B cell (primary cell): ENCODE measurements around the gene SLC6A12. TPM values are rescaled to one million over a fixed set of nuclear protein-coding genes. Genes with fewer than 3 reads are reported as not detected.

ENCODE experiments used
- ATAC-seq: fragments of 200-7000 bp; cut with Tn5 transposase; one replicate; pipeline ENCODE4 v1.10.0; 2021; ENCODE audit warnings: low read depth, mild to moderate bottlenecking, moderate number of reproducible peaks, moderate library complexity
- CTCF ChIA-PET: fragments of 350-600 bp; sonication (Branson Sonifier 250); formaldehyde crosslinking; loops from one replicate; lab custom pipeline; 2021; ENCODE audit warnings: antibody characterized with exemption, inconsistent platforms; lab: Charles Lee
- POLR2A ChIA-PET: fragments of 350-600 bp; sonication (Branson Sonifier 250); formaldehyde crosslinking; loops from one replicate; lab custom pipeline; 2021; ENCODE audit warnings: antibody characterized with exemption; lab: Charles Lee
- DNase-seq: peaks from one replicate; pipeline ENCODE4 v3.0.0; 2013
- H2AFZ ChIP-seq: 2 replicates; pipeline ENCODE4 v1.6.1; 2012; ENCODE audit warnings: mild to moderate bottlenecking, low read depth, low read length; ENCODE audit not compliant: insufficient read depth, poor library complexity, severe bottlenecking
- H3K27ac ChIP-seq, 2 donors: 1 replicate in 1 of 2; 2 replicates in 1 of 2; pipeline ENCODE4 v1.5.1; 2012 to 2013; ENCODE audit warnings: low read length in 2 of 2, mild to moderate bottlenecking in 2 of 2, moderate library complexity in 1 of 2
- H3K27me3 ChIP-seq, 4 experiments: fragments of 200-600 bp in 1 of 4; sonication (generic) in 1 of 4; replicated peaks in 1 of 4; 1 replicate in 2 of 4; 2 replicates in 2 of 4; pipeline versions ENCODE4 v1.6.1 to v1.7.0; 2013 to 2016; ENCODE audit warnings: low read length in 3 of 4, mild to moderate bottlenecking in 2 of 4, mixed read lengths in 1 of 4, moderate library complexity in 1 of 4; ENCODE audit not compliant: insufficient read depth in 4 of 4, control insufficient read depth in 3 of 4; ENCODE audit errors: control extremely low read depth in 1 of 4
- H3K36me3 ChIP-seq, 2 experiments: replicated peaks in 1 of 2; 1 replicate in 1 of 2; 2 replicates in 1 of 2; pipeline versions ENCODE4 v1.6.1 to v1.7.1; 2013; ENCODE audit warnings: low read length in 1 of 2; ENCODE audit not compliant: insufficient read depth in 2 of 2, control insufficient read depth in 1 of 2; ENCODE audit errors: control extremely low read depth in 1 of 2, extremely low read depth in 1 of 2
- H3K4me1 ChIP-seq, 2 donors: fragments of 200-600 bp in 1 of 2; sonication (generic) in 1 of 2; 1 replicate in 1 of 2; 2 replicates in 1 of 2; pipeline versions ENCODE4 v1.5.1 to v1.6.1; 2013 to 2017; ENCODE audit warnings: low read length in 2 of 2; ENCODE audit not compliant: control insufficient read depth in 2 of 2, insufficient read depth in 2 of 2
- H3K4me2 ChIP-seq: replicated peaks from 2 replicates; pipeline ENCODE3; 2012; ENCODE audit warnings: mild to moderate bottlenecking, low read depth, low read length; ENCODE audit not compliant: poor library complexity, severe bottlenecking
- H3K4me3 ChIP-seq, 5 experiments: fragments of 200-600 bp in 1 of 5; sonication (generic) in 1 of 5; 1 replicate in 3 of 5; 2 replicates in 2 of 5; pipeline versions ENCODE4 v1.5.1 to v1.7.0; 2011 to 2016; ENCODE audit warnings: low read length in 4 of 5, mild to moderate bottlenecking in 4 of 5, low read depth in 2 of 5, control low read depth in 1 of 5, moderate library complexity in 1 of 5; ENCODE audit not compliant: insufficient read depth in 1 of 5; ENCODE audit errors: control extremely low read depth in 1 of 5, extremely low read depth in 1 of 5
- H3K79me2 ChIP-seq: fragments of 200-600 bp; sonication (generic); one replicate; pipeline ENCODE4 v1.6.0; 2016; ENCODE audit warnings: low read length; ENCODE audit not compliant: control insufficient read depth, insufficient read depth
- H3K9ac ChIP-seq: fragments of 200-600 bp; sonication (generic); 2 replicates; pipeline ENCODE4 v1.6.1; 2017; ENCODE audit warnings: mild to moderate bottlenecking, low read length, moderate library complexity
- H3K9me3 ChIP-seq, 3 donors: one replicate each; pipeline versions ENCODE4 v1.6.1 to v1.7.1; 2013; ENCODE audit warnings: low read length in 2 of 3; ENCODE audit not compliant: control insufficient read depth in 2 of 3, insufficient read depth in 1 of 3; ENCODE audit errors: control extremely low read depth in 1 of 3
- H4K20me1 ChIP-seq: 2 replicates; pipeline ENCODE4 v1.6.0; 2012; ENCODE audit warnings: mild to moderate bottlenecking, low read length; ENCODE audit not compliant: insufficient read depth, control insufficient read depth, poor library complexity, severe bottlenecking
- H3K27ac Mint-ChIP-seq: one replicate; pipeline ENCODE4 v1.8.0; 2021; ENCODE audit warnings: mixed read lengths
- H3K27me3 Mint-ChIP-seq: one replicate; pipeline ENCODE4 v1.8.0; 2021; ENCODE audit warnings: mixed read lengths
- H3K4me1 Mint-ChIP-seq: one replicate; pipeline ENCODE4 v1.8.0; 2021; ENCODE audit warnings: mixed read lengths
- H3K4me3 Mint-ChIP-seq: one replicate; pipeline ENCODE4 v1.8.0; 2021; ENCODE audit warnings: mixed read lengths
- H3K9me3 Mint-ChIP-seq: one replicate; pipeline ENCODE4 v1.8.0; 2022; ENCODE audit warnings: mixed read lengths; ENCODE audit not compliant: insufficient read depth
- EZH2 ChIP-seq: IDR thresholded peaks from 2 replicates; pipeline ENCODE4 v1.6.1; 2012; ENCODE audit warnings: borderline replicate concordance, low read depth, mild to moderate bottlenecking, moderate library complexity, low read length; ENCODE audit not compliant: insufficient read depth, poor library complexity, severe bottlenecking
- WGBS: methylation state at CpG from one replicate; pipeline ENCODE4 v1.1.5; 2013; ENCODE audit warnings: missing lambda C conversion rate; ENCODE audit not compliant: insufficient coverage; 5-methylcytosine and 5-hydroxymethylcytosine counted together
- intact Hi-C: fragments of 100-400 bp; cut with micrococcal nuclease; formaldehyde crosslinking; loops from one replicate; pipeline ENCODE4 v1.10.0; 2022
- polyA plus RNA-seq: library from polyadenylated mRNA; depleted of rRNA; stranded (reverse); fragments of >200 nt; gene quantifications from 2 replicates; pipeline ENCODE4 v1.2.3, GENCODE V29; 2012
- total RNA-seq, 2 donors: library from RNA; stranded (reverse); fragments of 120-200 nt in 1 of 2; gene quantifications; 1 replicate in 1 of 2; 2 replicates in 1 of 2; pipeline versions ENCODE4 v1.2.3 to v1.2.4, GENCODE V29; 2013 to 2022
- TF ChIP-seq, protein P1 (sequence below): fragments of 200-600 bp; IDR thresholded peaks from one replicate; pipeline ENCODE4 v1.8.0; 2022; ENCODE audit warnings: antibody characterized with exemption, mild to moderate bottlenecking

The SLC6A12 gene
- total and polyA plus RNA-seq, 2 donors (not counting 1 experiment from before 2014, with no cell fraction given), result 0.06 TPM; not detected in 1

DNA sequence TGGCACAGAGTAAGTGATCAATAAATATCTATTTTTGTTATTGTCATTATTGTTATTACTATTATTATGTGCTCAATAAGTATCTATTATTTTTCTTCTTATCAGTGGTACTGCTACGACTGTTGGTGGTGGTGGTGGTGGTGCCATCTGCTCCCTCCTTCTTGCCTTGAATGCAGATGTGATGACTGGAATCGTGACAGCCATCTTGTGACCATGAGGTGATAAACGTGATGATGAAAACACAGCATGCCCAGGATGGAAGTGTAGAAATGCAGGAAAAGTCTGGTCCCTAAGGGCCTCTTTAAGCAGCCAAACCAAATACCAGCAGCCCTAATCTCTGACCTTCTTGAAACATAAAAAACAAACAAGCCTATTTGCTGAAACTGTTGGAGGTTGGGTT, 22.4 kb downstream of the SLC6A12 start:
- WGBS, result no CpG with 5 or more reads among the region's 3 CpGs
- POLR2A ChIA-PET, result no interaction called here
- Mint-ChIP-seq H3K4me1 (peaks cover 3% of the 10 kb centered on the region), H3K4me3 (no peak overlapping the region), H3K9me3 (no peaks in the 10 kb centered on the region), H3K27me3 (peaks cover 36% of the 10 kb centered on the region), H3K27ac (no peak overlapping the region)
- Histone ChIP-seq H3K9ac (no peak overlapping the region), H3K27me3 (peaks cover 0 to 11% (median 0%) of the 10 kb centered on the region in 4 experiments), H3K4me1 (peaks cover 4 to 11% of the 10 kb centered on the region in 2 donors), H3K4me2 (no peak overlapping the region), H3K9me3 (peaks cover 0 to 8% (median 0%) of the 10 kb centered on the region in 3 donors), H3K27ac (no peak overlapping the region), H3K36me3 (no peaks in the 10 kb centered on the region), H2AFZ (no peak overlapping the region), H3K79me2 (no peaks in the 10 kb centered on the region), H3K4me3 (no peak overlapping the region), H4K20me1 (no peaks in the 10 kb centered on the region)
- ATAC-seq (no peak), DNase-seq (no peak)
- no peak for TF ChIP-seq EZH2
- TF ChIP-seq, protein P1, sequence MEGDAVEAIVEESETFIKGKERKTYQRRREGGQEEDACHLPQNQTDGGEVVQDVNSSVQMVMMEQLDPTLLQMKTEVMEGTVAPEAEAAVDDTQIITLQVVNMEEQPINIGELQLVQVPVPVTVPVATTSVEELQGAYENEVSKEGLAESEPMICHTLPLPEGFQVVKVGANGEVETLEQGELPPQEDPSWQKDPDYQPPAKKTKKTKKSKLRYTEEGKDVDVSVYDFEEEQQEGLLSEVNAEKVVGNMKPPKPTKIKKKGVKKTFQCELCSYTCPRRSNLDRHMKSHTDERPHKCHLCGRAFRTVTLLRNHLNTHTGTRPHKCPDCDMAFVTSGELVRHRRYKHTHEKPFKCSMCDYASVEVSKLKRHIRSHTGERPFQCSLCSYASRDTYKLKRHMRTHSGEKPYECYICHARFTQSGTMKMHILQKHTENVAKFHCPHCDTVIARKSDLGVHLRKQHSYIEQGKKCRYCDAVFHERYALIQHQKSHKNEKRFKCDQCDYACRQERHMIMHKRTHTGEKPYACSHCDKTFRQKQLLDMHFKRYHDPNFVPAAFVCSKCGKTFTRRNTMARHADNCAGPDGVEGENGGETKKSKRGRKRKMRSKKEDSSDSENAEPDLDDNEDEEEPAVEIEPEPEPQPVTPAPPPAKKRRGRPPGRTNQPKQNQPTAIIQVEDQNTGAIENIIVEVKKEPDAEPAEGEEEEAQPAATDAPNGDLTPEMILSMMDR, result no peak
- CTCF ChIA-PET, result no interaction called here
- intact Hi-C loops, result no loop called here

DNA sequence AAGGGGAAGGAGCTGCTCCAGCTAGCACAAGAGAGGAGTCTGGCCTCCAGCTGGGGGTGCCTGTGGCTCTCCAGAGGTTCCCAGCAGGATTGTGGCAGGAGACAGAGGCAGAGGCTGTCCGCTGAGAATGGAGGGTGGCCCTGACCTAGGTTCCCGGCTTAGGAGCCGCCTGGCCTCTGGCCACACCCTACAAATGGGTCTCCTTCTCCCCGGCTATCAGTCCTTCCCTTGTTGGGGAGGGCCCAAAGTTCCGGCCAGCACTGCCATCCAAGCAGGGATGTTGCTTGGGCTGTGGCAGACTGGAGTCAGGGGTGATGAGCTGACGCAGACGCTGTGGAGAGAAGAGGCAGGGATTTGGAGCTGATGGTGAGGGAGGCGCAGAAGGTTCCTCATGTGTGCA, 23.1 kb downstream of the SLC6A12 start:
- Histone ChIP-seq H3K4me3 (no peak overlapping the region), H3K4me1 (peaks cover 4 to 11% of the 10 kb centered on the region in 2 donors), H3K79me2 (no peaks in the 10 kb centered on the region), H3K9me3 (peaks cover 0 to 2% (median 0%) of the 10 kb centered on the region in 3 donors), H3K27ac (no peak overlapping the region), H3K36me3 (no peaks in the 10 kb centered on the region), H3K4me2 (no peak overlapping the region), H4K20me1 (no peaks in the 10 kb centered on the region), H2AFZ (no peak overlapping the region), H3K9ac (no peak overlapping the region), H3K27me3 (peaks cover 0 to 11% (median 0%) of the 10 kb centered on the region in 4 experiments)
- ChIA-PET POLR2A (no interaction called here), CTCF (no interaction called here)
- Mint-ChIP-seq H3K4me3 (no peak overlapping the region), H3K9me3 (no peaks in the 10 kb centered on the region), H3K4me1 (peaks cover 3% of the 10 kb centered on the region), H3K27ac (no peak overlapping the region), H3K27me3 (peaks cover 36% of the 10 kb centered on the region)
- DNase-seq (no peak), ATAC-seq (no peak)
- TF ChIP-seq EZH2, result no peak
- TF ChIP-seq, protein P1, result no peak
- 97% methylated on average over 7 of the region's 8 CpGs for WGBS
- intact Hi-C loops, result no loop called here
